ENCODE data around the gene SPRTN. TPM values are rescaled to one million over a fixed set of nuclear protein-coding genes. Genes with fewer than 3 reads are reported as not detected.

The SPRTN gene
- total RNA-seq, 1 donor from 2014 or later = 52.6 TPM

DNA sequence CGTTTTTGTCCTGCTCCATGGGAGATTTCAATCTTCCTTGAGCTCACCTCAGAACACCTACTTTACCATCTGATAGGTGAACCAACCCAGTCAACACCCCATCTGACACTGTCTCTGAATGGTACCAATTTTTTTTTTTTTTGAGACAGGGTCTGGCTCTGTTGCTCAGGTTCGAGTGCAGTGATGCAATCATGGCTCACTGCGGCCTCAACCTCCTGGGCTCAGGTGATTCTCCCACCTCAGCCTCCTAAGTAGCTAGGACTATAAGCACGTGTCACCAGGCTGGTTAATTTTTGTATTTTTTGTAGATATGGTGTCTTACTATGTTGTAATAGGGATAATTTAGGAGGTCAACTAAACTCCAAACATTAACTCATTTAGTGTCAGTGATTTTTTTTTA, 36.3 kb downstream of the SPRTN start:
- no peak overlapping the region for H3K4me3 ChIP-seq
- H3K27me3 ChIP-seq = no peaks in the 10 kb centered on the region
- H3K4me1 ChIP-seq = no peaks in the 10 kb centered on the region
- H3K36me3 ChIP-seq = peaks cover 0 to 3% of the 10 kb centered on the region in 2 donors
- intact Hi-C loops (cut with DNase I) = no loop called here
- TF ChIP-seq, protein P1, sequence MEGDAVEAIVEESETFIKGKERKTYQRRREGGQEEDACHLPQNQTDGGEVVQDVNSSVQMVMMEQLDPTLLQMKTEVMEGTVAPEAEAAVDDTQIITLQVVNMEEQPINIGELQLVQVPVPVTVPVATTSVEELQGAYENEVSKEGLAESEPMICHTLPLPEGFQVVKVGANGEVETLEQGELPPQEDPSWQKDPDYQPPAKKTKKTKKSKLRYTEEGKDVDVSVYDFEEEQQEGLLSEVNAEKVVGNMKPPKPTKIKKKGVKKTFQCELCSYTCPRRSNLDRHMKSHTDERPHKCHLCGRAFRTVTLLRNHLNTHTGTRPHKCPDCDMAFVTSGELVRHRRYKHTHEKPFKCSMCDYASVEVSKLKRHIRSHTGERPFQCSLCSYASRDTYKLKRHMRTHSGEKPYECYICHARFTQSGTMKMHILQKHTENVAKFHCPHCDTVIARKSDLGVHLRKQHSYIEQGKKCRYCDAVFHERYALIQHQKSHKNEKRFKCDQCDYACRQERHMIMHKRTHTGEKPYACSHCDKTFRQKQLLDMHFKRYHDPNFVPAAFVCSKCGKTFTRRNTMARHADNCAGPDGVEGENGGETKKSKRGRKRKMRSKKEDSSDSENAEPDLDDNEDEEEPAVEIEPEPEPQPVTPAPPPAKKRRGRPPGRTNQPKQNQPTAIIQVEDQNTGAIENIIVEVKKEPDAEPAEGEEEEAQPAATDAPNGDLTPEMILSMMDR (IDR thresholded peaks at IDR 0.05) = no peak
- H3K9me3 ChIP-seq = no peaks in the 10 kb centered on the region
- H3K27ac ChIP-seq = no peak overlapping the region
- DNase-seq (ENCODE audit: low spot score in 2 of 2) = no peak

DNA sequence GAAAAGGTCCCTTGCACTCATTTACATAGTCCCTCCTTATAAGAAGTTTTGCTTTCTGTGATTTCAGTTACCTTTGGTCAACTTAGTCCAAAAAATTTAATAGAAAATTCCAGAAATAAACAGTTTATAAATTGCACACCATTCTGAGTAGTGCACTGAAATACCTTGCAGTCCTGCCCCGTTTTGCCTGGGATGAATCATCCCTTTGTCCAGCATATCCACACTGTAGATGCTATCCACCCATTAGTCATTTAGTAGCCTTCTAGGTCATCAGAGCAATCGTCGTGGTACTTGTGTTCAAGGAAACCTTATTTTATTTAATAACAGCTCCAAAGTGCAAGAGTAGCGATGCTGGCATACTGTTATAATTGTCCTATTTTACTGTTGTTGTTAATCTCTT, 38.0 kb downstream of the SPRTN start:
- intact Hi-C loops (cut with DNase I) = no loop called here
- H3K9me3 ChIP-seq = no peaks in the 10 kb centered on the region
- TF ChIP-seq, protein P1 (IDR thresholded peaks at IDR 0.05) = no peak

DNA sequence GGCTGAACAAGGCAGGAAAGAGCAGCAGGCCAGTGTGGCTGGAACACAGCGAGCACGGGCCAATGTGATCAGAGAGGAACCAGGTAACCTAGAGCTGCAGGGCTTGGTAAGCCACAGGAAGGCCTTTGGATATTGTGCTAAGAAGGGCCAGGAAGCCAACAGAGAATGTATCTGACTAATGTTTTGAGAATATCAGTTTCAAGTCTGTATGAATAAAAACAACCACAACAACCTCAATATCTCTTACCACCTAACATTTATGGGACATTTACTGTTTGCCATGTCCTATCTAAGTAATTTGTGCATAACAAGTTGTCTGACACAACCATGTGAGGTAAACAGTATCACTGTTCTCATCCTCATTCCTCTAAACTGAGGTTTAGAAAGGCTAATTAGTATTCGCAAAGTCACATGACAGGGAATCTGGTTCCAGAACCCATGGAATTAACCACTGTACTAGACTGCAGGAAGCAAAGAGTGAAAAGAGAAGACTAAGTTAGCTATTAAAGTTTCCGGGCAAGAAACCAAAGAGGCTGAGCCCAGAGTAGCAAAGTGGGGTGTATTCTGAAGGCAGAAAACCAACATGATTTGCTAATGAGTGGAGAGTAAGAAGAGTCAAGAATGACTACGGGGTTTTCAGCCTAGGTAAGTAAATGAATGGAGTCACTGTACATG, 38.9 kb downstream of the SPRTN start:
- Histone ChIP-seq H3K27ac (no peak overlapping the region), H3K4me1 (peaks cover 0 to under 1% of the 10 kb centered on the region in 2 donors)
- intact Hi-C loops (cut with DNase I) = no loop called here

More for the DNA sequence above, 38.0 kb downstream of the SPRTN start:
- Histone ChIP-seq H3K36me3 (no peaks in the 10 kb centered on the region), H3K4me1 (no peaks in the 10 kb centered on the region), H3K27me3 (no peaks in the 10 kb centered on the region), H3K27ac (no peak overlapping the region), H3K4me3 (no peak overlapping the region)
- no peak for DNase-seq (ENCODE audit: low spot score in 2 of 2)

DNA sequence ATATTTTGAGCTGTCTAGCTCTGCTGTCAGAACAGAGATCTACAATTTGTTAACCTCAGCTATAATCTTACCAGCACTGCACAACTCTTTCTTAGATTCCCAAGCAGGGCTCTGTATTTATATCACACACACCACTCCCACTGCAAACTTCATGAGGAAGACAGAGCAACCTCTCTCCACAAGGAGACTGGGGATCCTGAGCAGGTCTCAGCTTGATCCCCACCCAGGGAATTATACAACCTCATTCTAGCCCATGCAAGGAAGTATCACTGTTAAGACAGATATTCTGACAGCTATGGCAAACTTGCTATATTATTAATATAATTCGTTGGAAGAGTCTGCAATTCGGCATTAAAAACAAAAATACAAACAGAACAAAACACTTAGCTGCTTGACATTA, 43.6 kb downstream of the SPRTN start:
- no peaks in the 10 kb centered on the region for H3K27me3 ChIP-seq
- H3K9me3 ChIP-seq = no peaks in the 10 kb centered on the region
- no peaks in the 10 kb centered on the region for H3K36me3 ChIP-seq
- H3K27ac ChIP-seq = no peak overlapping the region
- intact Hi-C loops (cut with DNase I) = no loop called here
- no peak overlapping the region for H3K4me3 ChIP-seq
- TF ChIP-seq, protein P1 (IDR thresholded peaks at IDR 0.05) = no peak
- no peak for DNase-seq (ENCODE audit: low spot score in 2 of 2)
- H3K4me1 ChIP-seq = peaks cover 0 to 7% of the 10 kb centered on the region in 2 donors

More for the DNA sequence above, 38.9 kb downstream of the SPRTN start:
- Histone ChIP-seq H3K4me3 (no peak overlapping the region), H3K27me3 (no peaks in the 10 kb centered on the region), H3K9me3 (no peaks in the 10 kb centered on the region), H3K36me3 (no peaks in the 10 kb centered on the region)
- DNase-seq (ENCODE audit: low spot score in 2 of 2) = no peak
- TF ChIP-seq, protein P1 (IDR thresholded peaks at IDR 0.05) = no peak

DNA sequence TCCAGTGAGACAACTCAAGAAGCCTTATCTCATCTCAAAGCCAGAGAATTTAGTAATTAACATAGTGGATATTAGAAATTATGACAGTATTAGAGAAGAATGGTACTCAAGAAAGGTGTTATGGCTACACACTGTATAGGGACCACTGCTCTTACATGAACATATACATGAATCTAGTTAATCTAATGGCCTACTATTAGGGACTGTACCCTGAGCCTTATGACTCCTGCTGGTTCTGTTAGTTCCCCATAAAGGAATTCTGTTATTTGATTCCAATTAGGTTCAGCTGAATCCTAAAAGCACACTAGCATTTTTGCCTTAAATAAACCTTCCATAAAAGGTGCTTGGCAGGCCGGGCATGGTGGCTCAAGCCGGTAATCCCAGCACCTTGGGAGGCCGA, 44.3 kb downstream of the SPRTN start:
- H3K4me1 ChIP-seq = peaks cover 0 to 7% of the 10 kb centered on the region in 2 donors
- H3K36me3 ChIP-seq = no peaks in the 10 kb centered on the region
- H3K4me3 ChIP-seq = no peak overlapping the region
- DNase-seq (ENCODE audit: low spot score in 2 of 2) = no peak
- no peaks in the 10 kb centered on the region for H3K9me3 ChIP-seq
- intact Hi-C loops (cut with DNase I) = no loop called here
- no peak overlapping the region for H3K27ac ChIP-seq
- H3K27me3 ChIP-seq = no peaks in the 10 kb centered on the region
- TF ChIP-seq, protein P1 (IDR thresholded peaks at IDR 0.05) = no peak

Measured in ascending aorta (tissue), 2 donors.